Stimulated activated CD4-positive, alpha-beta T cell treated with anti-CD3 and anti-CD28 coated beads, Interleukin-4, amount 100 ng/mL, for 48 hours (primary cell): Measurements from ENCODE around the gene MTX1.
"Not testable (repeated sequence)": the region's sequence is repeated elsewhere in the genome, so short reads cannot be mapped to it uniquely, and the experiment has no call there.

ENCODE experiments used
- DNase-seq, 2 donors: peaks; one replicate each; pipeline ENCODE4 v3.0.0-alpha.2; 2020; ENCODE audit warnings: low read depth in 2 of 2

MTX1 gene

DNA sequence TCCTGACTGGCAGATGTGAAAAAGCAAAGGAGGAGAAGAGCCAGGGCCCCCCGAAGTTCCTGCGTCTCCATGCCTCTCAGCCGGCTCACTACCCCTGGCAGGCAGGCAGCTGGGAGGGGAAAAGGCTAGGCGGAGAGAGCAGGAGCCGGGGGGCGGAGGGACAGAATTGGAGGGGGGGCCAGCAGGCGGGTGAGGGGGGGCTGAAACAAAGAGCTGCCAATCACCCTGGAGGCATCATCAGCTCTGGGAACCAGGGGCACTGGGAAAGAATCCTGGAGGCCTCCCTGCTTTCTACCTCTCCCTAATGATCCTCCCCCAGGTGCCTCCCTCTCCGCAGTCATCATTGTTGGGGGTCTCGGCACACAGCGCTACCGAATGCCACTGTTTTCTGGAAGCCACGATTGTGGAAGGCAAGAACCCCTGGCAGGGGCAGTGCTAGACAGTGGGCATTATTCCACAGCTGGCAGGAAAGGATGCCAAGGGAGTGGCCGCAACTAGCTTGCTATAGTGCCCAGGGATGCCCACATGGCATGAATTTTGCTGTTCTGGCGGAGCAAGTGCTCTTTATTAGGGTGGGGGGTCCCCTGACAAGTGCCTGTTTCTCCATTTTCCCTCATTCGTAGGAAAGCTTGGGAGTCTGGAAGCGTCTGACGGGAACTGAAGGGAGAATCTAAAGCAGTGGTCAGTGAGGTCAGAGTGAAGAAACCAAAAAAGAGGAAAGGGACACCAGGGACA is 522 bp upstream of the MTX1 start, which contains the start of gene THBS3:
TSS of gene THBS3 (minus strand) at position 92 of the 735 bp plus-strand sequence. CDS start at position 71, 21 bp downstream.
- DNase-seq = no peak

DNA sequence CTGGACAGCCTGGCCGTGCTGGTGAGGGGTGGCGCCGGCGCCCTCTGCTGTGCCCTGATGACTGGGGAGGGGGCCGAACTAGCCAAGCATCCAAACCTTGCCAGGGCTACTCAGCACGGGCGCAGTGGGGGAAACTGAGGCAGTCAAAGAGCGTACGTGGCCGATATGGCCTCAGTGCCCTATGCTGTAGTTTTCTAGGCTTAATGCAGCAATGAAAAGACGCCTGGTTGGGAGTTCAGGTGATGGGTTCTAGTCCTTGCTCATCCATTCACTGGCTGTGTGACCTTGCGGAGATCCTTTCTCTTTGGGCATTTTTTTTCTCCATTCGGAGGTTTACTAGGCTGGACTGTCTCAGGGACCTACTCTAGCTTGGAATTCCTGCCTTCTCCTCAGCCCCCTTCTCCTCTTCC is 822 bp downstream of the MTX1 start:
- DNase-seq = no peak

DNA sequence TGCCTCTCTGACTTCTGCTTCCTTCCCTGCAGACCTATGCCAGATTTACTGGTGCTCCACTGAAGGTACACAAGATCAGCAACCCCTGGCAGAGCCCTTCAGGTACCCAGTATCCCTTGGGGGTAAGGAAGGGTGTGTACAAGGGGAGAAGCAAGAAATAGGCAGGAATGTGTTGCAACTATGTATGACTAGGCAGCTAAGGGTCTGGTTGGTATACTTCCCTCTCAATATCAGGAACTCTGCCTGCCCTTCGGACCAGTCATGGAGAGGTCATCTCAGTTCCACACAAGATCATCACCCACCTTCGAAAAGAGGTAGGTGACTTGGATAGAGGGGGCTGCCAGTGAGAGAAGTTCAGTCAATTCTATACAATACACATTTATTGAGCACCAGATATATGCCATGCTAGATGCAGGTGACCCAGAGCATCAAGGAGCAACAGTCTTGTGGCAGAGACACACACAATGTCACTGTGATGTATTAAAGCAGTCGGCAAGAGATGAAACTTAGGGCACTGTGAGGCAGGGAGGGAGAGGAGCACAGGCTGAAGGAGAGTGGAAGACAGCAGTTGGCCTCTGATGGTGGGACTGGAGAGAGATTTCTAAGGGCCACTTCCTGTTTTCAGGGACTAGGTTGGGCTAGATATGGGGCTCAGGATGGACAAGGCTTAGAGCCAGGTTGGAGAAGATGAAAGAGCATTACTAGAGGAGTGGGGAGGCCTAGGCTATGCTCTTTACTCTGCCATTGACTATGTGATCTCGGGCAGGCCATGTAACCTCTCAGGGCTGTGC is 2.0 kb downstream of the MTX1 start:
- DNase-seq = no peak

DNA sequence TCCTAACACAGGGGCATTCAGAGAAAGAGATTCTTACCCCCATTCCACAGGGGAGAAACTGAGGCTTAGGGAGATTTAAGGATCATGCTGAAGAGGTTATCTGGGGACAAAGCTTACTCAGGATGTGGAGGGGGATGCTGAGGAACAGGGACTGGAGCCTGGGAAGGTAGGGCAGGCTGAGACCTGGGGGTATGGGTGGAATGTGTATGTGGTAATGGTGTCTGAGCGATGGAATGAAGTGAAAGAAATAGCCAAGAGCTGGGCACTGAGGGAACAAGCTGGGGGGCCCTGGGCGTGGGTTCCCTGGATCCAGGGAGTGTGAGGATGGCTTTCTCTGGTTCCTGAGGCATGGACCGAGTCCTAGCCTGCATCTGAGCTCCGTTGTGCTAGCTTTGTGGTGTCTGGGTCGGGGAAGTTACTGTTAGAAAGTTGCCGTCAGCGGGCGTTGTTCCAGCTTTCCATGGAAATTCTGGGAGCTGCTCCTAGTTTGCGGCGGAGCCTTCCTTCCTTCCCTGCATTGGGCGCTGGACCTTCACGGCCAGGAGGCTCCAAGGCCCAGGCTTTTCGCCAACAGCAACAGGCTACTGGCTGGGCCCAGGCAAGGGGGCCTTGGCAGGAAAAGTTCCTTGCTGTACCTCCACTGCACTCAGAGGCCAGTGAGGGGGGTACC is 3.0 kb downstream of the MTX1 start:
- DNase-seq = not testable (repeated sequence)

DNA sequence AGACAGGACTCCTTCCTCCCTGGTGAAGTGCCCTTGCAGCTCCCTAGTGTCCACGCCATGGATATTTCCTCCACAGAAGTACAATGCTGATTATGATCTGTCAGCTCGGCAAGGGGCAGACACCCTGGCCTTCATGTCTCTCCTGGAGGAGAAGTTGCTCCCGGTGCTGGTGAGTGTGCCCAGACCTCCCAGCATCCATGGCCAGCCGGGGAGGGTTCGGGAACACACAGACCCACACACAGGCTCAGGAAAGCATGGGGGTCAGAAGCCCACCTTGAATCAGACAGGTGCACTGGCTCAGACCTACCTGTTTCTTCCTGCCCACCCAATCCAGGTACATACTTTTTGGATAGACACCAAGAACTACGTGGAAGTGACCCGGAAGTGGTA is 3.6 kb downstream of the MTX1 start:
- not testable (repeated sequence) for DNase-seq

DNA sequence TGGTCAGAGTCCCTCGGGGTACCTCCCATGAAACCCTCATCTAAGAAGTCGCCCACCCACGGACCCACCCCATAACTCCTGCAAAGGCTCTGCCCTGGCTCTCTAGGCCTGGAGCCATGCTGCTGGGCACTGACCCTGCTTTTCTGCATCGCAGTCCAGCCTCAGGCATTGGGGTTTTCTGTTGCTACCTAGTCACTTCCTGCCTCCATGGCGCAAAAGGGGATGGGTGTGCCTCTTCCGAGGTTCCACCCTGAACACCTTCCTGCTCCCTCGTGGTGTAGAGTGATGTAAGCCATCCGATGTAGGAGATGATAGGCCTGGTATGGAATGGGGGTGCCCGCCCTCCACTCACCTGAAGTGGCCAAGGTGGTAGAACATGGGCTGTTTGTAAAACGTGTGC is 6.2 kb downstream of the MTX1 start:
- not testable (repeated sequence) for DNase-seq

DNA sequence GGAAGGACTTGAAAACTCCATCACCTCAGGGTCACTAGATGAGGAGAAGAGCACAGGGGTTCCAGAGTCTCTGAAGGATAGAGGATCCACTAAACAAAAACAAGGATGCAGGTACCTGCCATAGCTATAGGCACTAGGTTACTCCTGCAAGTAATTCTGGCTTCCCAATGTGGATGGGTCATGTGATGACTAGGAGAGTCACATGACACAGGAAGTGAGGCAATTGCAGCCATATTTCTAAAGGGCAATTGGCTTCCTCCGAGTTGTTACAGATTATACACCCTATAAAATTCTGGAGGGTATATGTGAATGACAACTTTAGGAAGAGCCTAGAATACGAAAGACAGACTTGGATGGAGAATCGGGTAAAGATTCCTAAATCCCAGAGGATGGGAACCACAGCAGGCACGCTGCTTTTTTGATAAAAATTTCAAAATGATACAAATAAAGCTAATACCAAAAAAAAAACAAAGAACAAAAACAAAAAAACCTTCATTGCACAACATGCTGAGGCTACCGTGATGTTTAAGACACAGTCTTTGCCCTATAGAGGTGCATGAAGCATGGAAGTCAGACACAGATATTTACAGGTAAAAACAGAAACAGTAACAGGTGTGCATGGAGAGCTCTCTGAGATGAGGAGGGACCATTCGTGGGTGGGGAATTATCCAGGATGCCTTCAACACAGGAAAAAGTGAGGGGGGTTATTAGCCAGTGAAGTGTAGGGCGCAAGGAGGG is 10.5 kb downstream of the MTX1 start:
- no peak for DNase-seq

DNA sequence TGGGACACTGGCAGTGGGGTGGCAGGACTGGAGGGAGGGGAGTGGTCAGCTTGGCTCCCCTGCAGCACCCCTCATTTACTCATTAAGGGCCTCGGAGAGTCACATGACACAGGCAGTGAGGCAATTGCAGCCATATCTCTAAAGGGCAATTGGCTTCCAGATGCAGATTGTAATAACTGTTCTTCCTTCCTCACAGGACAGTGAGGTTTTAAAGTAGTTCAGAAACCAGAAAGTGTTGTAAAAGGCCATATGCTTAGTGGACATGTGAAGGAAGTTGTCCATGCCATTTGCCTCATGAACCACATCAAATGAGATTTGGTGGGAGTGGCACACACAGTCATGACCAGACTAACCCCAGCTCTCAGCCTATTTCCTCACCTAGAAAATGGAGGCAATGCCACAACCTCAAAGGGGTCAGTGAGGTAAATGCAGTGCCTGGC is 11.1 kb downstream of the MTX1 start:
- no peak for DNase-seq

DNA sequence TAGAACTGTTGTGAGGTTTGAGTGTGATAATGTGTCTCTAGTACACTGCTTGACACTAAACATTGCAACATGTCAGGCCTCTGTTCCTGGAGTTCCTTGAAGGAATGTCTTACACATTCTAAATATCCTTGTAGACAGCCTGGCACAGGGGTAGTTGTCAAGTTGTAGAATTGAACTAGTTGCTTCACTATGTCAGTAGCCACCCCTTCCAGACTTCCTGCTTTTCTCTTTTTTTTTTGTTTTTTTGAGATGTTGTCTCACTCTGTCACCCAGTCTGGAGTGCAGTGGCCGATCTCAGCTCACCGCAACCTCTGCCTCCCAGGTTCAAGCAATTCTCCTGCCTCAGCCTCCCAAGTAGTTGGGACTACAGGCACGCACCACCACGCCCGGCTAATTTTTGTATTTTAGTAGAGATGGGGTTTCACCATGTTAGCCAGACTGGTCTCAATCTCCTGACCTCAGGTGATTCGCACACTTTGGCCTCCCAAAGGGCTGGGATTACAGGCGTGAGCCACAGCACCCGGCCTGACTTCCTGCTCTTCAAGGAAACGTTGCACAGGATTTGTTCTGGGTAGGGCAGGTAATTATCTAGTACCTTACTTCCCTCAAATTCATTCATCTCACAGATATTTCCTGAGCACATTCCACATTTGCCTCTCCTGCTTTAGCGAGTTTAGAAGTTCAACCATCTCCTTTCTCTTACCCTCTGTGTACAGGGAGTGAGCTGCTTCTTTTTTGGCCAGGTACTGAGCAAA is 11.9 kb downstream of the MTX1 start:
- DNase-seq = not testable (repeated sequence)

DNA sequence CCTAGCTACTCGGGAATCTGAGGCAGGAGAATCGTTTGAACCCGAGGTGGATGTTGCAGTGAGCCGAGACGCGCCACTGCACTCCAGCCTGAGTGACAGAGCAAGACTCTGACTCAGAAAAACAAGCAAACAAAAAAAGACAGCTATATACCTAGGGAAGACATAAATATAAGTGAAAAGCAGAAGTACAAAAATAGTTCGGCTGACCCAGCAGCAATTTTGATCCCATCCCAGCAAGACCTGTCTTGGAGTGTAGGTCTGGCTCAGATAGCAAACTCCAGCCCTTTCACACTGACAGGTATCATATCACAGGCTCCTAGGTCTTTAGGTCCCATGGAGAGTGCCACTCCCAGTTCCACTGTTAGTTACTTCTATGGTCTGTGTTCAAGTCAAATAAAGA is 14.6 kb downstream of the MTX1 start:
- no peak for DNase-seq

DNA sequence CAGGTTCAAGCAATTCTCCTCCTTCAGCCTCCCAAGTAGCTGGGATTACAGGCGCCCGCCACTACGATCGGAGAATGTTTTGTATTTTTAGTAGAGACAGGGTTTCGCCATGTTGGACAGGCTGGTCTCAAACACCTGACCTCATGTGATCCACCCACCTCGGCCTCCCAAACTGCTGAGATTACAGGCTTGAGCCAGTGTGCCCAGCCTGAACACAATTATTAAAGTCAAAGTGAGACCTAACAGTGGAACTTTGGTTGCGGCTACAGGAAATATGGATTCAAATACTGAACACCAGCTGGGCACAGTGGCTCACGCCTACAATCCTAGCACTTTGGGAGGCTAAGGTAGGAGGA is 16.9 kb downstream of the MTX1 start:
- not testable (repeated sequence) for DNase-seq

DNA sequence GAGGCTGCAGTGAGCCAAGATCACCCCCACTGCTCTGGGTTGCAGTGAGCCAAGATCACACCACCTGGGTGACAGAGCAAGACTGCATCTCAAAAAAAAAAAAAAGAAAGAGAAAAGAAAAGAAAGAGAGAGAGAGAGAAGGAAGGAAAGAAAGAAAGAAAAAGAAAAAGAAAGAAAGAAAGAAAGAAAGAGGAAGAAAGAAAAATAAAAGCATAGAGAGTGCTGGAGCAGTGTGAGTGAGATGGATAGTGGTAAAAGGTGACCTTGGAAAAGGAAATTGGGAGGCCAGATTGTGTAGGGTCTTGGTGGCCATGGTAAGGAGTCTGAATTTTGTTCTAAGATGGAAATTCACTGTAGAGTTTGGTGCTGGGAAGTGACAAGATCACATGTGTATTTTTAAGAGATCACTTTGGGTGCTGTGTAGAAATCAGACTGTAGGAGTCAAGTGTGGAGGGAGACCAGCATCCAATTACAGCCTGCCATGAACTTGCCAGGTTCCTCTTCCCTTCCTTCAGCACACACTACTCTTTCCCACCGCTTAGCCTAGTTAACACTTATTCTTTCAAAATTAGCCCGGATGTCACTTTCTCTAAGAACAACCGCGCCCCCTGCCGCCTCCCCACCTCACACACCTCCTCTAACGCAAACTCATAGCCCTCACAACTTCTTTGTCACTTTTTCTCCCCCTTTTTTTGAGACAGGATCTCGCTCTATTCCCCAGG is 17.9 kb downstream of the MTX1 start:
- DNase-seq = peak; percentile 64 to 78

DNA sequence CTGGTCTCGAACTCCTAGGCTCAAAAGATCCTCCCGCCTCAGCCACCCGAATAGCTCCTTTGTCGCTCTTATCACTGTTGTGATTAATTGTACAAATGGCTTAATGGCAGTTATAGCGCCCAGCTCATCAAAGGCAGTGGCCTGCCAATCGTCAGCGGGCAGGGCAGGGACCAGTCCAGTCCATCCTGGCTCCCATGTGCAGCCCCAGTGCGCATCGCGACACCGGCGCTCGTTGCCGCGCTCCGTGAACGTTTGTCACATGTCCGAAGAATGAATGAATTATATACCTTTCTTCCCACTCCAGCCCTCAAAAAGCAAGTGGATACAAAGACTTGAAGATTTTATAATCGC is 18.4 kb downstream of the MTX1 start:
- peak; percentile 31 to 32 for DNase-seq

DNA sequence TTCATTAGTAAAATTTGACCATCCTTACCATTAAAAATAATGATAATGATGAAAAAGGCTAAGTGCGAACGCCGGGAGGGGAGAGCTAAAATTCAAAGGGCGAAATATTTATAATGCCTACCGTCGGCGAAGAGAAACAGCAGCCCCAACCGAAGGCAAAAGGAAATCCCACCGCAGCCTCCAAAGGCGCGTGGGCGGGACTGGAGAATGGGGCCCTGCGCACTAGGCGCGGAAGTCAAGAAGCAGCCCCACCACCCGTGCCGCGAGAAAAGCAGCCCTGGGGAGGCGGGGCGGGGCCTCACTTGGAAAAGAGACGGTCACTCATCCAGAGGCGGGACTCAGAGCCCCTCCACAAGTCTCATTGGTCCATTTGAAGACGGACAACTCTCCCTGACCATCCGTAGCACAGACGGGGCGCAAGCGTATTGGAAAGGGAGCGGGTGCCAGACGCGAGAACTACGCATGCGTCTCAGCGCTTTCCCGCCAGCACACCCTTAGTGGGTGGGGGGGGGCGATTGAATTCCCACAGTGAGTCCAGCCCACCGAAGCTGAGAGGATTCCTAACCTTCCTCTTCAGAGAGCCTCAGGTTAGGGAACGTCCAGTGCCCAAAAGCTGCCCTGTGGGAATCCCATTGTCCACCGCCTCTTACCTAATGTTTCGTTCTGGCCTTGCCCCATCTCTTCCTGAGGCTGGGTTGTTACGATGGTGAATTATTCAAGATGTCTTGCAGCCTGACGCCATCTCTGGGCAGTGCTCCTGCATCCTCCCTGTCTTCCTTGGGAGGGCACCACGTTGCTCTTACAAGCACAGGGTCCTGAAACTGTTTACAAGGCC is 19.0 kb downstream of the MTX1 start:
- DNase-seq = peak; percentile 98 to 99

DNA sequence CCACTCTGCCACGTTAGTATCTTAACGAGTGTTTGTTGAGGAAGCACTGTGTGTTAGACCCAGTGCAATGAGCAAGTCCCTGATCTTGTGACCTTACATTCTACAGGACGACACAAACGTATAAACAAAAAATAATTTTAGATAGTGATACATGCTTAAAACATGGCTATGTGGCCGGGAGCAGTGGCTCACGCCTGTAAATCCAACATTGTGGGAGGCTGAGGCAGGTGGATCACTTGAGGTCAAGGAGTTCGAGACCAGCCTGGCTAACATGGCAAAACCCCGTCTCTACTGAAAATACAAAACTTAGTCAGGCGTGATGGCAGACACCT is 19.6 kb downstream of the MTX1 start:
- DNase-seq = no peak

DNA sequence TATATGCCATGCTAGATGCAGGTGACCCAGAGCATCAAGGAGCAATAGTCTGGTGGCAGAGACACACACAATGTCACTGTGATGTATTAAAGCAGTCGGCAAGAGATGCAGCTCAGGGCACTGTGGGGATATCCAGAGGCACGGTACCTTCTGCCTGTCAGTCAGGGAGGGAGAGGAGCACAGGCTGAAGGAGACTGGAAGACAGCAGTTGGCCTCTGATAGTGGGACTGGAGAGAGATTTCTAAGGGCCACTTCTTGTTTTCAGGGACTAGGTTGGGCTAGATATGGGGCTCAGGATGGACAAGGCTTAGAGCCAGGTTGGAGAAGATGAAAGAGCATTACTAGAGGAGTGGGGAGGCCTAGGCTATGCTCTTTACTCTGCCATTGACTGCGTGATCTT is 22.8 kb downstream of the MTX1 start:
- DNase-seq = not testable (repeated sequence)

DNA sequence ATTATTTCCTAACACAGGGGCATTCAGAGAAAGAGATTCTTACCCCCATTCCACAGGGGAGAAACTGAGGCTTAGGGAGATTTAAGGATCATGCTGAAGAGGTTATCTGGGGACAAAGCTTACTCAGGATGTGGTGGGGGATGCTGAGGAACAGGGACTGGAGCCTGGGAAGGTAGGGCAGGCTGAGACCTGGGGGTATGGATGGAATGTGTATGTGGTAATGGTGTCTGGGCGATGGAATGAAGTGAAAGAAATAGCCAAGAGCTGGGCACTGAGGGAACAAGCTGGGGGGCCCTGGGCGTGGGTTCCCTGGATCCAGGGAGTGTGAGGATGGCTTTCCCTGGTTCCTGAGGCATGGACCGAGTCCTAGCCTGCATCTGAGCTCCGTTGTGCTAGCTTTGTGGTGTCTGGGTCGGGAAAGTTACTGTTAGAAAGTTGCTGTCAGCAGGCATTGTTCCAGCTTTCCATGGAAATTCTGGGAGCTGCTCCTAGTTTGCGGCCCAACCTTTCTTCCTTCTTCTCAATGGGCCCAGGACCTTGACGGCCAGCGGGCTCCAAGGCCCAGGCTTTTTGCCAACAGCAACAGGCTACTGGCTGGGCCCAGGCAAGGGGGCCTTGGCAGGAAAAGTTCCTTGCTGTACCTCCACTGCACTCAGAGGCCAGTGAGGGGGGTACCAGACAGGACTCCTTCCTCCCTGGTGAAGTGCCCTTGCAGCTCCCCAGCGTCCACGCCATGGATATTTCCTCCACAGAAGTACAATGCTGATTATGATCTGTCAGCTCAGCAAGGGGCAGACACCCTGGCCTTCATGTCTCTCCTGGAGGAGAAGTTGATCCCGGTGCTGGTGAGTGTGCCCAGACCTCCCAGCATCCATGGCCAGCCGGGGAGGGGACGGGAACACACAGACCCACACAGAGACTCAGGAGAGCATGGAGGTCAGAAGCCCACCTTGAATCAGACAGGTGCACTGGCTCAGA is 23.8 kb downstream of the MTX1 start:
- DNase-seq = not testable (repeated sequence)

DNA sequence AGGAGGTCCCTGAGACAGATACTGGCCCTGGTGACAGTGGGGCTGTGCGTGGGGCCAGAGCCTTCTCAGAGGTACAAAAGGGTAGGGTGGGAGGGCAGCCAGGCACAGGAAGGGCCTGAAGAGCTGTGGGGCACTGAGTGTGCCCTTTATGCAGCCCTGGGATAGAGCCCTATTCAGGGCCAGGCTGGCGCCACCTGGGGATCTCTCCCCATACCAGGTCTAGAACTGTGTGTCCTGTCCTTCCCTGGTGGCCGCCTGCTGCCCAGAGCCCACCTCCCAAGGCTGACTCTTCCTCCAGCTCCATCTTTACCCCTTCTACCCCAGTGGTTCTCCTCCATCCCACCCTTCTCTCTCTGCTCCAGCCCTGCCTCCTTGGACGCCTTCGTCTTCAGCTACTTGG is 25.0 kb downstream of the MTX1 start:
- DNase-seq = not testable (repeated sequence)

DNA sequence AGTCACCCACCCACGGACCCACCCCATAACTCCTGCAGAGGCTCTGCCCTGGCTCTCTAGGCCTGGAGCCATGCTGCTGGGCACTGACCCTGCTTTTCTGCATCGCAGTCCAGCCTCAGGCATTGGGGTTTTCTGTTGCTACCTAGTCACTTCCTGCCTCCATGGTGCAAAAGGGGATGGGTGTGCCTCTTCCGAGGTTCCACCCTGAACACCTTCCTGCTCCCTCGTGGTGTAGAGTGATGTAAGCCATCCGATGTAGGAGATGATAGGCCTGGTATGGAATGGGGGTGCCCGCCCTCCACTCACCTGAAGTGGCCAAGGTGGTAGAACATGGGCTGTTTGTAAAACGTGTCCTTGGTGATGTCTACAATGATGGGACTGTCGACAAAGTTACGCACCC is 26.9 kb downstream of the MTX1 start:
- not testable (repeated sequence) for DNase-seq
